Measurements from ENCODE around the gene CLTA. TPM values are rescaled to one million over a fixed set of nuclear protein-coding genes. Genes with fewer than 3 reads are reported as not detected.
A peak's percentile ranks its signal among the peaks of the same experiment; 100 is the strongest.

The CLTA gene
- polyA plus RNA-seq, 1 of the 3 experiments (the other 2 are of a cell fraction), result 260 TPM

DNA sequence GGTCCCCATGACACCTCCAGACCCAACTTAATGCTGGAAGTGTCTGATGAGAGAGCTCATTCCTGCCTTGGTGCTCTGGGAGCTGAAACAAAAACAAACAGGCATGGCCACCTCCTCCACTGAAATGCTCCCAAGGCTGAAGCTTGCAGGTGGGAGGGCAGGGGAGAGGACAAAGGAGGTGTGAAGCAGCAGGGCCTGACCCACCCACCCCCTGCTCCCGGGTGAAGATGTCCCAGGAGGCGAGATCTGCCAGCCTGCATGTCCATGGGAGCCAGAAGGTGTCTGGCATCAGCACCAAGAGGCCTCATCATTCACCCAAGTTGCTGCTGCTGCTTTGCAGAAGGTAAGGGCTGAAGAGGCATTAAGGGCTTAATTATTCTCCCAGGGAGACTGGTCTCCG, 25.7 kb upstream of the CLTA start:
- H3K36me3 ChIP-seq (replicated peaks in 1 of 2; ENCODE audit: control insufficient read depth in 1 of 2, insufficient read depth in 2 of 2, low read length in 1 of 2), result no peaks in the 10 kb centered on the region
- H3K4me1 ChIP-seq (ENCODE audit: control insufficient read depth in 1 of 2, insufficient read depth in 2 of 2, low read depth in 1 of 2, low read length in 1 of 2), result peaks cover 28 to 43% of the 10 kb centered on the region in 2 experiments; a peak in 3 of 4 replicates
- no peak overlapping the region for H3K4me3 ChIP-seq (ENCODE audit: low read depth in 2 of 2, low read length in 1 of 2)
- H3F3A ChIP-seq (replicated peaks; ENCODE audit: insufficient read depth), result peaks cover 45% of the 10 kb centered on the region
- no peaks in the 10 kb centered on the region for H3K79me2 ChIP-seq (ENCODE audit: insufficient read depth)
- no peak overlapping the region for H2AFZ ChIP-seq (ENCODE audit: low read depth)
- DNase-seq, result no peak
- ChIA-PET CTCF (interaction anchor here (1.0 to 8.8 kb wide), 16 partner anchors 9 to 210 kb away, joined by 3 to 167 read pairs (median 9); partner anchors contain the start of genes CLTA and GLIPR2), POLR2A (interaction anchor here (1.5 to 5.7 kb wide), 4 partner anchors 16 to 90 kb away, joined by 3 to 38 read pairs (median 10); partner anchors contain the start of gene GLIPR2)
- no peaks in the 10 kb centered on the region for H4K20me1 ChIP-seq (ENCODE audit: insufficient read depth)
- no peak overlapping the region for H3K27ac ChIP-seq (ENCODE audit: low read depth in 2 of 2, low read length in 1 of 2)
- H3K9ac ChIP-seq, result 0 out of 2 replicates have a peak overlapping the region, but pooled peaks have one; percentile 13
- 74% methylated on average over 3 of the region's 3 CpGs for WGBS (ENCODE audit: low lambda C conversion rate)
- no peaks in the 10 kb centered on the region for H3K9me3 ChIP-seq
- no peaks in the 10 kb centered on the region for H3K9me2 ChIP-seq
- no peaks in the 10 kb centered on the region for H3K27me3 ChIP-seq (ENCODE audit: insufficient read depth)
- TF ChIP-seq MXI1 (IDR thresholded peaks at IDR 0.05; ENCODE audit: low read depth, low read length) (no peak), RXRA (IDR thresholded peaks at IDR 0.05; ENCODE audit: borderline replicate concordance, low read depth) (no peak), FOSL2 (IDR thresholded peaks at IDR 0.05; ENCODE audit: borderline replicate concordance, low read depth) (no peak), RFX5 (IDR thresholded peaks at IDR 0.05; ENCODE audit: low read length) (no peak), FOXM1 (IDR thresholded peaks at IDR 0.05; ENCODE audit: low read depth) (no peak), YY1 (IDR thresholded peaks at IDR 0.05; ENCODE audit: low read depth) (no peak), TAF1 (IDR thresholded peaks at IDR 0.05; ENCODE audit: borderline replicate concordance, low read depth, low read length) (no peak), POLR2AphosphoS5 (IDR thresholded peaks at IDR 0.05; ENCODE audit: low read depth, low read length) (no peak), GATA2 (CRISPR knock-in tag; IDR thresholded peaks at IDR 0.05) (no peak), EP300 (IDR thresholded peaks at IDR 0.05; ENCODE audit: borderline replicate concordance in 1 of 2, low read depth in 1 of 2, low read length in 1 of 2) (no peak), GABPA (IDR thresholded peaks at IDR 0.05; ENCODE audit: low read depth) (no peak)
- TF ChIP-seq, protein P1, sequence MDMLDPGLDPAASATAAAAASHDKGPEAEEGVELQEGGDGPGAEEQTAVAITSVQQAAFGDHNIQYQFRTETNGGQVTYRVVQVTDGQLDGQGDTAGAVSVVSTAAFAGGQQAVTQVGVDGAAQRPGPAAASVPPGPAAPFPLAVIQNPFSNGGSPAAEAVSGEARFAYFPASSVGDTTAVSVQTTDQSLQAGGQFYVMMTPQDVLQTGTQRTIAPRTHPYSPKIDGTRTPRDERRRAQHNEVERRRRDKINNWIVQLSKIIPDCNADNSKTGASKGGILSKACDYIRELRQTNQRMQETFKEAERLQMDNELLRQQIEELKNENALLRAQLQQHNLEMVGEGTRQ (IDR thresholded peaks at IDR 0.05; ENCODE audit: borderline replicate concordance, low read depth, low read length), result no peak
- TF ChIP-seq, protein P2, sequence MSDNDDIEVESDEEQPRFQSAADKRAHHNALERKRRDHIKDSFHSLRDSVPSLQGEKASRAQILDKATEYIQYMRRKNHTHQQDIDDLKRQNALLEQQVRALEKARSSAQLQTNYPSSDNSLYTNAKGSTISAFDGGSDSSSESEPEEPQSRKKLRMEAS (IDR thresholded peaks at IDR 0.05; ENCODE audit: low read depth), result no peak
- TF ChIP-seq, protein P3, sequence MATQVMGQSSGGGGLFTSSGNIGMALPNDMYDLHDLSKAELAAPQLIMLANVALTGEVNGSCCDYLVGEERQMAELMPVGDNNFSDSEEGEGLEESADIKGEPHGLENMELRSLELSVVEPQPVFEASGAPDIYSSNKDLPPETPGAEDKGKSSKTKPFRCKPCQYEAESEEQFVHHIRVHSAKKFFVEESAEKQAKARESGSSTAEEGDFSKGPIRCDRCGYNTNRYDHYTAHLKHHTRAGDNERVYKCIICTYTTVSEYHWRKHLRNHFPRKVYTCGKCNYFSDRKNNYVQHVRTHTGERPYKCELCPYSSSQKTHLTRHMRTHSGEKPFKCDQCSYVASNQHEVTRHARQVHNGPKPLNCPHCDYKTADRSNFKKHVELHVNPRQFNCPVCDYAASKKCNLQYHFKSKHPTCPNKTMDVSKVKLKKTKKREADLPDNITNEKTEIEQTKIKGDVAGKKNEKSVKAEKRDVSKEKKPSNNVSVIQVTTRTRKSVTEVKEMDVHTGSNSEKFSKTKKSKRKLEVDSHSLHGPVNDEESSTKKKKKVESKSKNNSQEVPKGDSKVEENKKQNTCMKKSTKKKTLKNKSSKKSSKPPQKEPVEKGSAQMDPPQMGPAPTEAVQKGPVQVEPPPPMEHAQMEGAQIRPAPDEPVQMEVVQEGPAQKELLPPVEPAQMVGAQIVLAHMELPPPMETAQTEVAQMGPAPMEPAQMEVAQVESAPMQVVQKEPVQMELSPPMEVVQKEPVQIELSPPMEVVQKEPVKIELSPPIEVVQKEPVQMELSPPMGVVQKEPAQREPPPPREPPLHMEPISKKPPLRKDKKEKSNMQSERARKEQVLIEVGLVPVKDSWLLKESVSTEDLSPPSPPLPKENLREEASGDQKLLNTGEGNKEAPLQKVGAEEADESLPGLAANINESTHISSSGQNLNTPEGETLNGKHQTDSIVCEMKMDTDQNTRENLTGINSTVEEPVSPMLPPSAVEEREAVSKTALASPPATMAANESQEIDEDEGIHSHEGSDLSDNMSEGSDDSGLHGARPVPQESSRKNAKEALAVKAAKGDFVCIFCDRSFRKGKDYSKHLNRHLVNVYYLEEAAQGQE (IDR thresholded peaks at IDR 0.05; ENCODE audit: low read depth, low read length), result no peak
- peak overlapping the region; percentile 88; the same call in 1 of the 2 replicates for H3K4me2 ChIP-seq

Measured in SK-N-SH (cell line).